HepG2 (cell line): ENCODE measurements around the gene PPP1R16B.

Experiments used
- ASH2L ChIP-seq: fragments of 300-600, 200-600 bp; sonication (generic); IDR thresholded peaks from 2 replicates; pipeline ENCODE4 v1.7.0; 2017; ENCODE audit warnings: low read depth, mild to moderate bottlenecking, moderate library complexity, mixed read lengths, low read length; ENCODE audit not compliant: insufficient read length
- ISX ChIP-seq: sonication (generic); formaldehyde crosslinking; conservative IDR thresholded peaks from 2 replicates; pipeline ENCODE4 v1.5.0; 2020; ENCODE audit warnings: missing genetic modification reagents
- JUN ChIP-seq: sonication (generic); formaldehyde crosslinking; IDR thresholded peaks from 2 replicates; pipeline ENCODE4 v1.4.0; 2020; ENCODE audit warnings: mild to moderate bottlenecking, missing genetic modification reagents
- JUND ChIP-seq: sonication (generic); formaldehyde crosslinking; IDR thresholded peaks from 2 replicates; pipeline ENCODE4 v1.8.0; 2022; ENCODE audit warnings: mild to moderate bottlenecking, missing genetic modification reagents
- POLR2A ChIP-seq, 2 experiments: IDR thresholded peaks; 2 replicates each; pipeline ENCODE4 v1.6.1; 2011; ENCODE audit warnings: low read depth in 2 of 2, low read length in 2 of 2, mild to moderate bottlenecking in 1 of 2, moderate library complexity in 1 of 2; ENCODE audit not compliant: insufficient read depth in 1 of 2
- ZNF543 ChIP-seq: sonication (generic); formaldehyde crosslinking; IDR thresholded peaks from 2 replicates; pipeline ENCODE4 v1.4.0; 2020; ENCODE audit warnings: mild to moderate bottlenecking, missing genetic modification reagents
- TF ChIP-seq, protein P1 (sequence below), 2 experiments: IDR thresholded peaks; 2 replicates each; pipeline ENCODE4 v1.6.1; 2011 to 2012; ENCODE audit warnings: low read length in 2 of 2, borderline replicate concordance in 1 of 2, low read depth in 1 of 2, mild to moderate bottlenecking in 1 of 2, moderate library complexity in 1 of 2
- TF ChIP-seq, protein P2 (sequence below): sonication (generic); formaldehyde crosslinking; IDR thresholded peaks from 2 replicates; pipeline ENCODE4 v1.8.1; 2023; ENCODE audit warnings: mild to moderate bottlenecking, inconsistent platforms, moderate library complexity, missing genetic modification reagents, borderline replicate concordance

DNA sequence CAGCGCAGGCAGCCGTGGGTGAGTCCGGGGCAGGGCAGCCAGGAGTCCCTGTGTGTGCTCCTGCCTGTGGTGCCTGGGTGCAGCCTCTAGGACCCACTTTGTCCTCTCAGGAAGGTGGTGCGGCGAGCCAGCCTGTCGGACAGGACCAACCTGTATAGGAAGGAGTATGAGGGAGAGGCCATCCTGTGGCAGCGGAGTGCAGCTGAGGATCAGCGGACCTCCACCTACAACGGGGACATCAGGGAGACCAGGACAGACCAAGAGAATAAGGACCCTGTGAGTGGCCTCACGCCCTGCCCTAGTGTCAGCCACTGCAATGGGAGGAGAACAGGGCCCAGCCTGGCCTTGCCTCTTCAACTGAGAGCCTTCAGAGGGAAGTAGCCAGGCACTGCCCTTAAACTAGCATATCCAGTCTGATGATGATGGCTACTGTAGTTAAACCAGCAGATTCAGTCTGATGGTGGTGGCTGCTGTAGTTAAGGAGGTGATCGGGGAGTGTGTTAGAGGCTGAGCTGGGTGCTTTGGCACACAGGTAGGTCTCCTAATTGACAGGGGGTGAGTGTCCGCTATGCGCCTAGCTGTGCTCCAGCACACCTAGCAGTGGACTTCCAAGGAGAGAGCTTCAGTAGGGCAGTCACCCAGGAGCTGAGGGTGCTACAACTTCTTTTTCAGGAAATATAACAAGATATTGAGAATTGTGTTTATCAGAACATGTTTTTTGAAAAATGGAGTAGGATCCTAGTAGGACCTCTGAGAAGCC, 102.6 kb downstream of the PPP1R16B start:
- TF ChIP-seq POLR2A (IDR thresholded peaks at IDR 0.05; ENCODE audit: insufficient read depth in 1 of 2, low read depth in 2 of 2, low read length in 2 of 2) (no peak), ISX (no peak), JUND (CRISPR knock-in tag) (no peak), JUN (no peak), ZNF543 (CRISPR knock-in tag) (no peak), ASH2L (no peak)
- TF ChIP-seq, protein P1, sequence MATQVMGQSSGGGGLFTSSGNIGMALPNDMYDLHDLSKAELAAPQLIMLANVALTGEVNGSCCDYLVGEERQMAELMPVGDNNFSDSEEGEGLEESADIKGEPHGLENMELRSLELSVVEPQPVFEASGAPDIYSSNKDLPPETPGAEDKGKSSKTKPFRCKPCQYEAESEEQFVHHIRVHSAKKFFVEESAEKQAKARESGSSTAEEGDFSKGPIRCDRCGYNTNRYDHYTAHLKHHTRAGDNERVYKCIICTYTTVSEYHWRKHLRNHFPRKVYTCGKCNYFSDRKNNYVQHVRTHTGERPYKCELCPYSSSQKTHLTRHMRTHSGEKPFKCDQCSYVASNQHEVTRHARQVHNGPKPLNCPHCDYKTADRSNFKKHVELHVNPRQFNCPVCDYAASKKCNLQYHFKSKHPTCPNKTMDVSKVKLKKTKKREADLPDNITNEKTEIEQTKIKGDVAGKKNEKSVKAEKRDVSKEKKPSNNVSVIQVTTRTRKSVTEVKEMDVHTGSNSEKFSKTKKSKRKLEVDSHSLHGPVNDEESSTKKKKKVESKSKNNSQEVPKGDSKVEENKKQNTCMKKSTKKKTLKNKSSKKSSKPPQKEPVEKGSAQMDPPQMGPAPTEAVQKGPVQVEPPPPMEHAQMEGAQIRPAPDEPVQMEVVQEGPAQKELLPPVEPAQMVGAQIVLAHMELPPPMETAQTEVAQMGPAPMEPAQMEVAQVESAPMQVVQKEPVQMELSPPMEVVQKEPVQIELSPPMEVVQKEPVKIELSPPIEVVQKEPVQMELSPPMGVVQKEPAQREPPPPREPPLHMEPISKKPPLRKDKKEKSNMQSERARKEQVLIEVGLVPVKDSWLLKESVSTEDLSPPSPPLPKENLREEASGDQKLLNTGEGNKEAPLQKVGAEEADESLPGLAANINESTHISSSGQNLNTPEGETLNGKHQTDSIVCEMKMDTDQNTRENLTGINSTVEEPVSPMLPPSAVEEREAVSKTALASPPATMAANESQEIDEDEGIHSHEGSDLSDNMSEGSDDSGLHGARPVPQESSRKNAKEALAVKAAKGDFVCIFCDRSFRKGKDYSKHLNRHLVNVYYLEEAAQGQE (IDR thresholded peaks at IDR 0.05; ENCODE audit: borderline replicate concordance in 1 of 2, low read depth in 1 of 2, low read length in 2 of 2) = no peak
- TF ChIP-seq, protein P2, sequence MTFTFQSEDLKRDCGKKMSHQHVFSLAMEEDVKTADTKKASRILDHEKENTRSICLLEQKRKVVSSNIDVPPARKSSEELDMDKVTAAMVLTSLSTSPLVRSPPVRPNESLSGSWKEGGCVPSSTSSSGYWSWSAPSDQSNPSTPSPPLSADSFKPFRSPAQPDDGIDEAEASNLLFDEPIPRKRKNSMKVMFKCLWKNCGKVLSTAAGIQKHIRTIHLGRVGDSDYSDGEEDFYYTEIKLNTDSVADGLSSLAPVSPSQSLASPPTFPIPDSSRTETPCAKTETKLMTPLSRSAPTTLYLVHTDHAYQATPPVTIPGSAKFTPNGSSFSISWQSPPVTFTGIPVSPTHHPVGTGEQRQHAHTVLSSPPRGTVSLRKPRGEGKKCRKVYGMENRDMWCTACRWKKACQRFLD (CRISPR knock-in tag) = no peak
